ENCODE results near the gene NOTCH3.

- no peak for TF ChIP-seq CTCF (IDR thresholded peaks at IDR 0.05)
- no peak for TF ChIP-seq POLR2A (IDR thresholded peaks at IDR 0.05)
Observed at GRCh38 chr19:15111758-15112157, 89.0 kb downstream of the NOTCH3 start.
